GM21737 (cell line): ENCODE measurements around the gene ADAMTS6.

Source experiments
- ATAC-seq: cut with Tn5 transposase; IDR thresholded peaks from one replicate; pipeline ENCODE4 v1.9.1; 2021; ENCODE audit warnings: mild to moderate bottlenecking, moderate library complexity; ENCODE audit not compliant: unreplicated experiment

The ADAMTS6 gene

GRCh38 chr5:65151614-65152013 is 330.1 kb downstream of the ADAMTS6 start:
- no peak for ATAC-seq

GRCh38 chr5:65150599-65151304 is 331.0 kb downstream of the ADAMTS6 start:
- no peak for ATAC-seq

GRCh38 chr5:65149827-65150226 is 331.9 kb downstream of the ADAMTS6 start:
- no peak for ATAC-seq

- ATAC-seq = no peak
Measured at GRCh38 chr5:65144136-65144871, 337.4 kb downstream of the ADAMTS6 start.

GRCh38 chr5:65142511-65143011 is 339.2 kb downstream of the ADAMTS6 start:
- ATAC-seq = no peak

GRCh38 chr5:65142016-65142415 is 339.7 kb downstream of the ADAMTS6 start:
- ATAC-seq = no peak

- ATAC-seq = no peak
Measured at GRCh38 chr5:65141493-65141892, 340.2 kb downstream of the ADAMTS6 start.

GRCh38 chr5:65137631-65138030 is 344.1 kb downstream of the ADAMTS6 start:
- ATAC-seq = no peak

- ATAC-seq = no peak
Measured at GRCh38 chr5:65133477-65134110, 348.1 kb downstream of the ADAMTS6 start.

- ATAC-seq = no peak
Measured at GRCh38 chr5:65132386-65132785, 349.3 kb downstream of the ADAMTS6 start.

GRCh38 chr5:65128226-65128625 is 353.5 kb downstream of the ADAMTS6 start:
- ATAC-seq = no peak

- no peak for ATAC-seq
Measured at GRCh38 chr5:65127161-65127901, 354.4 kb downstream of the ADAMTS6 start.

- ATAC-seq = no peak
Measured at GRCh38 chr5:65126542-65127069, 355.1 kb downstream of the ADAMTS6 start.

GRCh38 chr5:65125591-65126541 is 355.9 kb downstream of the ADAMTS6 start:
- no peak for ATAC-seq

- ATAC-seq = no peak
Measured at GRCh38 chr5:65121880-65122436, 359.8 kb downstream of the ADAMTS6 start.

- no peak for ATAC-seq
Measured at GRCh38 chr5:65120371-65120967, 361.3 kb downstream of the ADAMTS6 start.

GRCh38 chr5:65117525-65117924 is 364.2 kb downstream of the ADAMTS6 start:
- no peak for ATAC-seq

- ATAC-seq = no peak
Measured at GRCh38 chr5:65113771-65114170, 367.9 kb downstream of the ADAMTS6 start.
